NCI-H1105 treated with DMSO at 0.1 percent for 48 hours (cell line): ENCODE data around the gene STPG3.
A peak's percentile ranks its signal among the peaks of the same experiment; 100 is the strongest.

Experiments
- DNase-seq: peaks from one replicate; lab custom pipeline; 2025; lab: John Stamatoyannopoulos, UW

The STPG3 gene

DNA sequence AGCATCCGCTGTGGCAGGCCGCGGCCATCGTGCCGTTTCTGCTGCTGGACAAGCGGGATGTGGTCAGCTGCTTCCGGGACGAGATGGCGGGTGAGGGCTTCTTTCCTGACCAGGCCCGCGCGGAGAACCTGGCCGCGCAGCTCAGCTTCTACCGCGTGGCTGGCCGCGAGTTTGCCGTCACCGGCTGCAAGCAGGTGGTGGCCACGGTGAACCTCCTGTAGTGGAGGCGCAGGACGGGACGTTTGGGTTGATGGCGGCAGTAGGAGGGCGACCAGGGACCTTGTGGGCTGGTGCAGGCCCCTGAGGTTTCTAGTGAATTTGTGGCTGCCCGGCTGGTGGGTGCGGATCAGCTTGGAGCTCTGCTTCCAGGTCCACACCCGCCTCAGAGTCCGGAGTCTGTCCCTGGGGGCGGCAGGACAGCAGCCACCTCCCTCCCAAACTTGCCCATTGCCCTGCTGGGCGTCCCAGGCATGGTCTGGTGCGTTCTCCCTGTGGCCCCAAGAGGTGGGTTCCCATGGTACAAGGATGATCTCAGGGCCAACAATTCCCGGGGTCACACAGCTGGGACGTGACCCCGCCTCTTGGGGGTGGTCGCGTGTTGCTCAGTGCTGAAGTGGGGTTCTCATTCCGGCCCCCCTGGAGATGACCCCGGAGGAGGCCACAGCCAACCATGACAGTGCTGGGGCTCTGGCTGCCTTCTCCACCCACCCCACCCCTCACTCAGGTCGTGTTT is 28.8 kb downstream of the STPG3 start:
- DNase-seq, result no peak

DNA sequence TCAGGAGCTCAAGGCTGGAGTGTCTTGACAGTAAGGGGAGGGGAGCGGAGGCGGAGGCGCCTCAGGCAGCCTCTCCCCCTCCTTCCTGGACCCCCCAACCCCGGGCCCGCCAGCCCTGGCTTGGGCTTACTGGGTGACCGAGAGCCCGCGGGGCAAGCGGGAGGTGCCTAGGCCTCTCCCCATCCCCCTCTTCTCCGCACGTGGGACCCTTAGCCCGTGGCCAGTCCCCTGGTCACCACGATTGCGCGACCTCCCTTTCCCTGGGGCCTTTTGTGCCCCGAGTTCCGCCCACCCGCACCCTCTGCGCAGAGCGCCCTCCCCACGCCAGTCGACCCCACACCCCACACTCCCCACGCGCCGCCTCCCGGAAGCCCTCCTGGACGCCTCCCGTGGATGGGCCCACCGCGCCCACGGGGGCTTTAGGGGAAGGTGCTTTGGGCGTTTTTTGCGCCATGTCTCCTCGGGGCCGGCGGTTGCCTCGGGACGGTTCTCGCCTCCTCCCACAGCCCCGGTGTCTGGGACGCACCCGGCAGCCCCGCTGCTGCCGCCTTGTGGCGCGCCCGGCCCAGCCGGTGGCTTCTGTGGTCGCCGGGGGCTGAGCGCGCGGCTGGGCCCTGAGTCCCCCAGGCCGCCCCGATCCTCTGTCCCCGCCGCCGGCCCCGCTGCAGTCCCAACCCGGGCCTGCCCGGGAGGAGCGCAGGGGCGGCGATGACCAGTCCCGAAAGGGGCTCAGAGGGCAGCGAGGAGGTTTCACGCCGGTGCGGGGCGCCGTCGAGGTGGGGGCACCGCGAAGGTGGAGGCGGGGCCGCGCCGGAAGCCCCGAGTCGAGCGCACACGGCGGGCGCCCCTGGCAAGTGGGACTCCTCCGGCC is 29.6 kb downstream of the STPG3 start:
- DNase-seq, result no peak

DNA sequence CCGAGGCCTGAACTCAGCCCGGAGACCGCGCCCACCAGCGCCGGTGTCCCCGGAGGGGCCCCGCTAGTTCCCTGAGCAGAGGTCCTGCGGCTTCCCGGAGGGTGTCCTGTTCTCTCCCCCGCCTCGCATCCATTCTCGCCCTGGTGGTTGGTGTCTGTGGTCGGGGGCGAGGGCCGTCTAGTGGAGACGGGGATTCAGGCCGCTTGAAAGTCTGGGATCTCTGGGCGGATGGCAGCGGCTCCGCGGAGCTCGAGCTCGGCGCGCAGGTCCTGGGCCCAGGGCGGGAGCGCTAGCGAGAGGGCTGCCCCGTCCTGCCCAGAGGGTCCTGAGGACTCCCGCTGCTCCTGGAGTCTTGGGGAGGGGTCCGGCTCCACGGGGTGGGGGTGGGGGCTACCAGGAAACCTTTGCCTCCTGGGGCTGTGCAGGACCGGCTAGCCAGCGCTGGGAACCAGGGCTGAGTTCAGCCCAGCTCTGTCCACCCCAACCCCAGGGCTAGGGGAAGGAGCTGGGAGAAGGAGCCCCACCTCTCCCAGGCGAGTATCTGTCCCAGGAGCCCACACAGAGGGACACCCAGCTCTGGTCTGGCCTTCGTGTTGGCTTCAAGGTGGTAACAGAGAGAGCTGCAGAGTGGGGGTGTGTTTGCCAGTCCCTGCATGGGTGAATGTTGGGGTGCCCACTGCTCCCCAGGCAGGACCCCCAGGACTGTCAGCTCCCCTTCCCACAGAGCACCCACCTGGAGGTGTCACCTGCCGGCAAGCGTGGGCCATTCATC is 30.4 kb downstream of the STPG3 start:
- DNase-seq, result no peak

DNA sequence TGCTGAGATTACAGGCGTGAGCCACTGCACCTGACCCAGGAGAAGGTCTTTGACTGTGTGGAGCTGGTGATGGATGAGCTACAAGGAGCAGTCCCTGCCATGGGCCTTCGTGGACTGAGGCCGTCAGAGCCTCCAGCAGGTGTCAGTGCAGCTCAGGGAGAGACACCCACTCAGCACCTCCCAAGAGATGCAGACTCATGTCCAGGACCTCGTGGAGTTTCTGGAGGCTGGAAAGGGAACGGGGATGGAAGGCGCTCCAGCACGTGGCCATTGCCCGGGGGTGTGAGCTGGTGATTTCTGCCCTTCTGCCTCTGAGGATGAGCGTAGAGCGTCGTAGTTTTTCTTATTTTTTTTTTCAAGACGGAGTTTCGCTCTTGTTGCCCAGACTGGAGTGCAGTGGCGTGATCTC is 35.9 kb downstream of the STPG3 start:
- DNase-seq, result peak; percentile 12

DNA sequence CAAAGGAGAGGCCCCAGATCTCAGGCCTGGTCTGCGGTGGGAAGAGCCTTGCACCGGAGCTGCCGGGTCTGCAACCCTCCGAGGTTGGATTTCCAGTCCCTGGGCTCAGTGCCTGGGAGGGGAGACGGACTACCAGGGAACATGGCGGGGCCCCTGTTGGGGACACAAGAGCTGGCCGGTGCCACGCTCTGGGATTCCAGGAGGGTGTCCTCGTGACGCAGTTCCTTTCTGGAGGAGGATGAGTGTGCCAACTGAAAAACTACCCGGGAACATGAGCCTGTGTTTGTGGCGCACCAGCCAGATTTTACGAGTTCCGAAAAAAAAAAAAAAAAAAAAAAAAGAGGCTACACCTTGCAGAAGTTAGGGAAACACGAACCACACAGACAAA is 42.0 kb downstream of the STPG3 start:
- DNase-seq, result no peak

DNA sequence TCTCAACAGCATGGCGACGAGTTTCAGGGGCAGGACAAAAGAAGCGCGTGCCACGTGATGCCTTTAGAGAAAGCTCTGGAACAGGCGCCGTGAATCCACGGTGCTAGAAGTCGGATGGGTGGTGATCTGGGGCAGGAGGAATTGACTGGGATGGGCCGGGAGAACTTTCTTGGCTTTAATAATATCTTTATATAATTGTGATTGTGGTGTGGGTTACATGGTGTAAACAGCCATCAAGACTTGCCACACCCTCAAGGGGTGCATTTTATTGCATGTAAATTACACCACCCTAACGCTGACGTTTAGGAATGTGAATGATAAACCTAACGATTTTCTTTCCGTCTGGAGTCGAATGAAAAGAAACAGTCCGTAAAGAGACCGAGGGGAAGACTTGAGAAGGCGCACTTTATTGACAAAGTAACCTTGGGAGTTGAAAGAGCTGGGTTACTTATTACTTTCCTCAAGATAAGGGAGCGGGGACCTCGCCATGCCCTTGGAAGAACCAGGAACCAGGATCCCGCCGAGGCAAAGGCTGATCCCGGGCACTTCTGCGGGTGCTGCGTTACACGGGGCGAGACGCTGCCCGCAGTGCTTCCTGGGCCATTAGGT is 42.5 kb downstream of the STPG3 start:
- no peak for DNase-seq

DNA sequence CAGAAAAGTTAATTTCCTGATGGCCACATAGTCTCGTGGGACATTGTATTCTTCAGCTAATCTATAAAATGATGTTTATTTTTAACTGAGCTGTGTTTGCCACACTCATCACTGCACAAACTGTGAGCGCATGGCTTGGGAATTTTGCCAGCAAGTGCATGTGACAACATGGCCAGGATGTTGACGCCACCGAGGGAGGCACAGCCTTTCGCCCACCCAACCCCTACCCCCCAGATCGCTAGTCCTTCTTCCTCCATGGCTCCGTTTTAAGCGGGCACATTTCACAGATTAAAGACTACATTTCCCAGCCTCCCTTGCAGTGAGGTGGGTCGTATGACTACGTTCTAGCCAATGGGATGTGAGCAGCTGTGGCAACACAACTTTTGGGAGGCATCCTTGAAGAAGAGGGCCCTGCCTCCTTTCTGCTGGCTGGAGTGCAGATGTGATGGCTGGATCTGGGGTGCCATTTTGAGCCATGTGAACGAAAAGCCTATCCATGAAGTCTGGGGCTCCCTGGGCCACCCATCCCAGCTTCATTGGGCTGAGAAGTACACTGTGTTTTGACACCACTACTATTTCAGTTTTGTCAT is 43.1 kb downstream of the STPG3 start:
- no peak for DNase-seq

DNA sequence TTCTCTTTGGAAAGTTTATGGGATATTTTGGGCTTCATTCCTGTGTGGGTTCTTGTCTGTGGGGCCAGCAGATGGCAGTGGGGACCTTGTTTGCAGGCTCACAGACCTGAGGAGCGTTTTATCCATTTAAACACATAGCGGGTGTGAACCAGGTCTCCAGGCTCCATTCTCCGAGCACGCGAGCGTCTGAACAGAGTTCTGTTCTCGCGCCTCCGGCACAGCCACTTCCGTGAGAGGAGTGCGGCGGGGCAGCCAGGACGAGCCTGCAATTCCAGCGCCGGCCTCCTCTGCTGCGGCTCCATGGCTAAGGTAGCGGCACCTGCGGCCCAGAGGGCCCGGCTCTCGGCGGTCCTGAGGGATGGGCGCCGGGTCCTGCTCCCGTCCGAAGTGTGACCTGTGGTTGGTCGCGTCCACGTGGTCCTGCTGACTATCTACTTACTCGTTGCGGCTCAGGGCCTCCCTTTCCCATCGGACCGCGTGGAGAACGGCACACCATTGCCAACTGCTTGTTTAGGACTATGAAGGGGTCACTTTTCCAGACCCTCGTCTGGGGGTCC is 43.7 kb downstream of the STPG3 start:
- peak; percentile 16 for DNase-seq

DNA sequence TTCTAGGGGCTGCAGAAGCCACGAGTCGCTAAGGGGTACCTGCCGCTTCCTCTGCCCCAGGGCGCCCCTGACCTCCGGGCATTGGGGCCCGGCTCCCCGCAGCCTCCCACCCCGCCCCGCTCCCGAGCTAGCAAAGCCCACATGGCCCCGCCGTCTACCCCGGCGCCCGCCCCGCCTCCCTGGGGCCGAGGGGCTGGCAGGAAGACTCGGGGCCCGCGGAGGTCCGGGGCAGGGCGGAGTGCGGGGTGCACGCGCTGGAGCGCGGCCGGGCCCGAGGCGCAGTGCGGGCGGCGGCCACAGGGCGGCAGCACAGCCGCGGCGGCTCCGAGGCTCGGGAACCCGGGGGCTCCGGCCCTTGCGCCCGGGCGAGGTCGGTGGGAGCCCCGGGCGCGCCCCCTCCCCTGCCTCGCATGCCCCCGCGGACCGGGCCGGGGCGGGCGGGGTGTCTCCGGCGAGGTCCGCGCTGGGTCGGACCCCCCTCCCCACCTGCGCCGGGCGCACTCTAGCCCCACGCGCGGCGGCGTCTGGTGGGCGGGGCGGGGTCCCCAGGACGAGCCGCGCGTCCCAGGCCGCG is 44.2 kb downstream of the STPG3 start:
- DNase-seq, result no peak

DNA sequence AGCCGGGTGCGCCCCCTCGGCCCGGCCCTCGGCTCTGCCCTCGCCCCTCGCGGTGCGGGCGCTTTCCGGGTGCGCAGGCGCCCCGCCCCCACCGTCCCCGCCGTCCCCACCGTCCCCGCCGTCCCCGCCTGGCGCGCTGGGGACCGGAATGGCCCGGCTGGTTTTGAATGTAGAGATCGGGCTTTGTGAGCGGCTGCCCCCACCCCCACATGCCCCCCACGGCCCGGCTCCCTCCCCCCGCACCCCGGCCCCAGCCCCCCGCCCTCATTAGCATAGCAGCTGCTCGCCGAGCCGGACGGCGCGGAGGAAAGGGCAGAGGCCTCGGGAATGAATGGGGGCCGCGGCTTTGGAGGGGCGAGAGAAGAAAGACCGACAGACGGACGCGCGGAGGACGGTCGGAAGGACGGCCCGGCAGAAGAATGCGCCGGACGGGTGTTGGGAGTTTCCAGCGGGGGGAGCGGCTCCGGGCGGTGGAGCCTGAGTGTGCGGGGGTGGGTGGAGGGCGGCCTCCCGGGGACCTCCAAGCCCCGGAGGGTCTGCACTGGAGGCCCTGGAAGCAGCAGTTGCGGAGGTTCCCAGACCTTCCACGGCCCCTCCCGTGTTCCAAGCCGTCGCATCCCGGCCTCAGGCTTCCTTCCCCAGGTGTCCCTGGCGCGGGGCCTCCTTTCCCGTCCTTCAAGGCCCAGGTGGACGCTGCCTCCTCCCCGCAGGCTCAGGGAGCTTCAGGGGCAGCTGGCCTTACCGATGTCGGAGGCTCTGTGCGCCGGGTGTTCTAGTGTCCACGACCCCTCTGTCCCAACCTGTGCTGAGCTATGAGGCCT is 45.0 kb downstream of the STPG3 start:
- DNase-seq, result no peak

DNA sequence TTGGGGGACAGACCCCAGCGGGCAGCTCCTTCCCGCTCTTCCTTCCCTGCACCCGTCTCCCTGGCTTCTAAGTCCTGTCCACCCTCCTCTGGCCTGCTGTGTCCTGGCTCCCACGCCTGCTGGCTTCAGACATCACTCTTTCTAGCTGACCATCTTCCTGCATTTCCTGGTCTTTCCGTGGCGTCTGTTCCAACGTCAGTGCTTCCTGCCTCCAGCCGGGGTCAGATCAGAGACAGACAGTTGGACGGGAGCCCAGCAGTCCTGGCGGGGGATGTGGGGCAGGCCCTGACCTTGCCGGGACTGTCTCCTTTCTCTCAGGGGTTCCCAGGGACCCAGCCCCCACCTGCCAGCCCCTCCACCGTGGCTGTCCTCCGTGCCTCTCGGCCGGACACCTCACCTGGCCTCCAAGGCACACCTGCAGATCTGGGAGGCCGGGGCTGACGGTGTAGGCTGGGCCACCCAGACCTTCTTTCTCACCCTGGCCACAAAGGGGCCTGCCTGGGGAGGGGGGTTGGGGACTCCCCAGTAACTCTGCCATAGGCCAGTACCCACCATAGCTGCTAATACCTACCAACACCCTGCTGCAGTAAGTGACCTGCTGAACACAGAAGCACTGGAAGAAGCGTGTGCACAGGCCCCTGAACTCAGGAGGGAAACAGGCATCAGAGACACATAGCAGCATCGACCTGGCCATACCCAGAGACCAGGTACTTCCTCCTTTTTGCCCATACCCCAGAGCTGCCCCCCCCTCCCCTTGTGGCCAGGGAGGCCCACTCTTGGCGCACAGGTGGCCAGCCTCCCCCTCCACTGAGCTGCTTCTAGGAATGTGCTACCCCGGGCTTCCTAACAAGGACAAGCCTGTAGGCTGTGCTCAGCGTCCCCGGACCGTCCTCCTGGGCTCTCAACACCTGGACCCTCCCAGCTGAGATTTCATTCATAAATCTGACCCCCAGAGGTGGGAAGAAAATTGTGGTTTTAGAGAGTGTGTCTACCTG is 45.9 kb downstream of the STPG3 start:
- no peak for DNase-seq

DNA sequence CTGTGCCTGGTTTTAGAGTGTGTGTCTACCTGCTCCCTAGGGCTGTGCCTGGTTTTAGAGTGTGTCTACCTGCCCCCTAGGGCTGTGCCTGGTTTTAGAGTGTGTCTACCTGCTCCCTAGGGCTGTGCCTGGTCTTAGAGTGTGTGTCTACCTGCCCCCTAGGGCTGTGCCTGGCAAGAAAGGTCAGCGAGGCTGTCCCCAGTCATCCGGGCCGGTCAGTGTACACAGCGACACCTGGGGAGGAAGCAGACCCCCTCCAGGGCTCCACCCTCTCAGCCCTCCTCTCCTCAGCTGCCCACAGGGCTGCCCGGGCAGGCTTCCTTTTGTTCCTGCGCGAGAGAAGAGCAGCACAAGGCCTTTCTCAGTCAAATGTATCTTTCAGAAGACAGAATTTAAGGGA is 46.9 kb downstream of the STPG3 start:
- DNase-seq, result no peak

DNA sequence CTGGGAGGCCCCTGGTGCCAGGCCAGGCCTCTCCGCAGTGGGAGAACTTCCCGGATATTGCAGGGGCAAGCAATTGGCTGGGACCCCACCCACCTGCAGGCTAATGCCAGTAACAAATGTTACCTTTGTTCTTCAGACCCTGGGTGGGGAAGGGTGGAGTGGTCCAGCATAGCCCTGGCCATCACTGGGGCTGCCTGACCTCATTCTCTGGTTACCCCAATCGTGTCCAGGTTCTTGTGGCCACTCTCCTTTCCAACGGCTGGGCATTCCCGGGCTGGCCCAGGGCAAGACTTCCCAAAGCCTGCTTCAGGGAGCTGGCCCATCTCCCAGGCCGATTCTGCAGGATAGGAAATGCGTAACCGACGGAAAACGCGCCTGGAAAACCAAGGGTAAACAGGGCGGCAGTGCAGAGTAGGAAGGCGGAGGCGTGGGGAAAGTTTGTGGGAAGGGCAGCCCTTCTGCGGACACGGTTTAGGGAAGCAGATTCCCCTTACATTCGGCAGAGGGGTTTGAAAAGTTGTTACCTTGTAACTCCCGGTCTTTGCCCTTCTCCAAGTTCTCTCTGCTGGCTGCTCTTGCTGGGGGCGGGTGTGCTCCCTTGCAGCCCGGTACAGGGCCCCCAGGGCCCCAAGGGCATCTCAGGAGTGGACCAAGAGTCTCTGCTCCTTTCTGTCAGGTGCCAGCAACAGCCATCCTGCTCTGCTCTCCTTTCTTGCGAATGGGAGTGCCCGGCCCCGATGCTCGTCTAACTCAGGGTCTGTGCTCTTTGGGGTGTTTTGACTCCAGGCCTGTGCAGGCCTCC is 47.5 kb downstream of the STPG3 start:
- no peak for DNase-seq

DNA sequence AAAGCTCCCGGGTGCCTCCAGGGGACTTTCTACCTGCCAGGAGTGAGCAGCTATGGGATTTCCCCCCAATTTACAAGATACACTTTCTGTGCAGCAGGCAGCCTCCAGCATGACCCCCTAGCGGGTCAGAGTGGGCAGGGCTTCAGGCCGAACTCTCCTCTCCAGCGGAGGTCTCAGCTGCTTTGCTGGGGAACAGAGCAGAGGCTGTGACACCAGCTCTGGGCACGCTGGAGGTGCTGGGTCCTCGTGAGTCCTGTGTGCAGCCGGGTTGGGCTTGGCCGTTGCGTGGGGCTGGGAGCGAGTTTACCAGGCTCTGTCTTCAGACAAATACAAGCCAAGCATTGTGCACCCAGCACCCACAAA is 48.1 kb downstream of the STPG3 start:
- no peak for DNase-seq

DNA sequence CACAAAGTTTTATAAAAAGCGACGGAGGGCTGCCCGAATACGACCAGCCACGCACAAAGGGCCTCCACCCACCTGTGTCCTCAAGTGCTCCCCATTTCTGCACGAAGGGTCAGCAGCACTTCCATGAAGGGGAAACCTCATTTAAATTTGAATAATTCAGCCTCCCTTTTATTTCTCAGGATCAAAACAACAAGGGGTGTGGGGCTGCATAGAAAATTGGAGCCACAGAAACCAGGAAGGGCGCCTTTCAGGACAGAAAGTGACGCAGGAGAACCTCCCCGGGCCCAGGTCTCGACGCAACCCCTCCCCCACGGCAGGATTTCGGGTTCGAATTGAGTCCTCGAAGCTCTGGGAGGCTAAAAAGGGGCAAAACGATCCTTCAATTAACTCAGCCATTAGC is 48.9 kb downstream of the STPG3 start:
- DNase-seq, result peak; percentile 32

DNA sequence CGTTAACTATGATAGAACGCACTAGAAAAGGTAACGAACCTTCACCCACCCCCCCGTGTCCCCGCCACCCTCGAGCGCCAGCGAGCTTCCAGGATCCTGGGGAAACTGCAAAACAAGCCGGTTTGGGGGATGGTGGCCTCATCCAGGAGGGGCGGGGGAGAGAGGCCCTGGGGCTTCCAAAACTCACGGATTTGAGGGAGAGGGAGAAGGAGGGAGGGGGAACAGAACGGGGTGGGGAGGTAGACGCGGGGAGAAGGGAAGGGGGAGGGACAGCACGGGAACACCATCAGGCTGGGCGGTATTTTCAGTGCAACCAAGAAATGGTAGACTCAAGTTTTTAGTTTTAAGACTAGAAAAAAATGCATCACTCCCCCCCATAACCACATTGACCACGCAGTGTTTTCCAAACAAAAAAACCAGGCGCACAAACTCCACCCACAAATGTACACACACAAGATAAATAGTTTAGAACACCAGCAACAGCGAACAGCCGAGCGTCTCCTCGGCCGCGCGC is 49.5 kb downstream of the STPG3 start:
- no peak for DNase-seq

DNA sequence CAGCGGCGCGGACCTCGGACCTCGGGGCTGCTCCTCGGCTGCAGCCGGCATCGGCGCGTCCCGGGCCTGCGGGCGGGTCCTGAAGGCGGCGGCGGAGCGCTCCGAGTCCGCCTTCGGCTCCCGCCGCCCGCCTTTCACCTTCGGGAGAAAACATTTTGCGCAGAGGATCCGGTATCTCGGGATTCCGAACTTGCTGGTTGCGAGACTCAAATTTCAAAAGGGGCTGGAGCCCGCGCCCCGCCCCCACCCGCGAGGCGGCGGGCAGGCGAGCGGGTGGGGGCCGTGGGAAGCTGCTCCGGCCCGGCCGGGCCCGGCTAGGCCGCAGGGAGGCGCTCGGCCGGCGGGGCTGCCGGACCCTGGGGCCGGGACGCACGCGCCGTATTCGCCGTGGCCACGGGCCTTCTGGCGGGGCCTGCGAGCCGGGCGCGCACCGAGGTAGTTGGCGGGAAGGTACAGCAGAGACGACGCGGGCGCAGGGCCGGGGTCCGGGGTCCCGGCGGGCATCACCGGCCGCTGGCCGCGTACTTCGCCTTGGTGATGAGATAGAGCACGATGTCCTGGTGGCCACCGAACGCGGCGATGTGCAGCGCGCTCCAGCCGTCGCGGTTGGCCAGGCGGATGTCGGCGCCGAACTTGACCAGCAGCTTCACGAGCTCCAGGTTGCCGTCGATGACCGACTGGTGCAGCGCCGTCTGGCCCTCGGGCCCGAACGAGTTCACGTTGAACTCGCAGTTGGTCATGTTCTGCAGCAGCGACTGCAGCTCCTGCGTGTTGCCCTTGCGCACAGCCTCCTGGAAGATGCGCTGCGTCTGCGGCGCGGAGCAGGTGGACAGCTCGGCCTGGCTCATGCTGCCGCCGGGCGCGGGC is 50.2 kb downstream of the STPG3 start:
- DNase-seq, result peak; percentile 16
